ENCODE results near the gene MSANTD2. TPM values are rescaled to one million over a fixed set of nuclear protein-coding genes. Genes with fewer than 3 reads are reported as not detected.
"Not testable (repeated sequence)": the region's sequence is repeated elsewhere in the genome, so short reads cannot be mapped to it uniquely, and the experiment has no call there.

The MSANTD2 gene
- total RNA-seq, 4 donors from 2014 or later, result 19.8 to 32.8 (median 23.5) TPM

GRCh38 chr11:124778281-124778680, 21.9 kb downstream of the MSANTD2 start:
- no peak overlapping the region for H3K4me3 ChIP-seq
- no peak for DNase-seq (ENCODE audit: low spot score in 2 of 2)
- peaks cover 0 to 20% (median 0%) of the 10 kb centered on the region in 3 donors for H3K36me3 ChIP-seq
- TF ChIP-seq EP300 (IDR thresholded peaks at IDR 0.05), result no peak
- no peak for TF ChIP-seq POLR2A (IDR thresholded peaks at IDR 0.05)
- no peak for TF ChIP-seq CTCF (IDR thresholded peaks at IDR 0.05)
- H3K27me3 ChIP-seq, result no peaks in the 10 kb centered on the region
- no peak overlapping the region for H3K27ac ChIP-seq
- WGBS, 2 donors, result 86 to 90% methylated on average over 2 of the region's 2 CpGs
- H3K4me1 ChIP-seq, result no peaks in the 10 kb centered on the region
- H3K9me3 ChIP-seq, result no peaks in the 10 kb centered on the region

GRCh38 chr11:124776865-124777645, 23.2 kb downstream of the MSANTD2 start:
- TF ChIP-seq POLR2A (IDR thresholded peaks at IDR 0.05) (no peak), EP300 (IDR thresholded peaks at IDR 0.05) (no peak), CTCF (IDR thresholded peaks at IDR 0.05) (no peak)
- Histone ChIP-seq H3K9me3 (no peaks in the 10 kb centered on the region), H3K27ac (peak overlapping the region in 1 of 4 donors; percentile 28), H3K4me1 (no peaks in the 10 kb centered on the region), H3K4me3 (no peak overlapping the region), H3K27me3 (no peaks in the 10 kb centered on the region), H3K36me3 (peaks cover 0 to 26% (median 0%) of the 10 kb centered on the region in 3 donors)
- WGBS, 2 donors, result 72 to 74% methylated on average over 7 of the region's 7 CpGs
- DNase-seq (ENCODE audit: low spot score in 2 of 2), result no peak

GRCh38 chr11:124770959-124771358, 29.2 kb downstream of the MSANTD2 start:
- H3K27ac ChIP-seq; H3K4me3 ChIP-seq; H3K27me3 ChIP-seq; DNase-seq (ENCODE audit: low spot score in 2 of 2); H3K4me1 ChIP-seq; H3K9me3 ChIP-seq: not testable (repeated sequence)
- H3K36me3 ChIP-seq, result peaks cover 0 to 61% (median 6%) of the 10 kb centered on the region in 3 donors
- 96 to 99% methylated on average over 6 of the region's 6 CpGs for WGBS, 2 donors

- H3K4me1 ChIP-seq, result no peaks in the 10 kb centered on the region
- WGBS, 2 donors, result 96 to 97% methylated on average over 8 of the region's 8 CpGs
- no peak overlapping the region for H3K4me3 ChIP-seq
- no peaks in the 10 kb centered on the region for H3K9me3 ChIP-seq
- TF ChIP-seq EP300 (IDR thresholded peaks at IDR 0.05), result no peak
- TF ChIP-seq CTCF (IDR thresholded peaks at IDR 0.05), result no peak
- TF ChIP-seq POLR2A (IDR thresholded peaks at IDR 0.05), result no peak
- H3K36me3 ChIP-seq, result peaks cover 0 to 67% (median 6%) of the 10 kb centered on the region in 3 donors
- H3K27me3 ChIP-seq, result no peaks in the 10 kb centered on the region
- no peak for DNase-seq (ENCODE audit: low spot score in 2 of 2)
- no peak overlapping the region for H3K27ac ChIP-seq
Observed at GRCh38 chr11:124769806-124770774, 30.1 kb downstream of the MSANTD2 start.

GRCh38 chr11:124768914-124769313, 31.3 kb downstream of the MSANTD2 start:
- Histone ChIP-seq H3K27me3 (no peaks in the 10 kb centered on the region), H3K36me3 (peaks cover 0 to 71% (median 6%) of the 10 kb centered on the region in 3 donors), H3K9me3 (no peaks in the 10 kb centered on the region), H3K4me3 (no peak overlapping the region), H3K27ac (no peak overlapping the region), H3K4me1 (no peaks in the 10 kb centered on the region)
- DNase-seq (ENCODE audit: low spot score in 2 of 2), result no peak
- TF ChIP-seq CTCF (IDR thresholded peaks at IDR 0.05), result no peak
- no peak for TF ChIP-seq EP300 (IDR thresholded peaks at IDR 0.05)
- 90 to 91% methylated on average over 8 of the region's 8 CpGs for WGBS, 2 donors
